ENCODE results near the gene COL28A1.
A peak's percentile ranks its signal among the peaks of the same experiment; 100 is the strongest.
"Not testable (repeated sequence)": the region's sequence is repeated elsewhere in the genome, so short reads cannot be mapped to it uniquely, and the experiment has no call there.

COL28A1 gene

GRCh38 chr7:7428806-7429205, 106.9 kb downstream of the COL28A1 start:
- H3K4me3 ChIP-seq (ENCODE audit: low read depth, low read length), result no peak overlapping the region
- peak; percentile 88 for DNase-seq (ENCODE audit: low read depth)

- H3K4me3 ChIP-seq (ENCODE audit: low read depth, low read length), result no peak overlapping the region
- no peak for DNase-seq (ENCODE audit: low read depth)
These were observed 108.3 kb downstream of the COL28A1 start for GRCh38 chr7:7427363-7427762.

- H3K4me3 ChIP-seq (ENCODE audit: low read depth, low read length), result no peak overlapping the region
- no peak for DNase-seq (ENCODE audit: low read depth)
These were observed 109.0 kb downstream of the COL28A1 start for GRCh38 chr7:7426676-7427075.

GRCh38 chr7:7425321-7425720, 110.4 kb downstream of the COL28A1 start:
- no peak overlapping the region for H3K4me3 ChIP-seq (ENCODE audit: low read depth, low read length)
- DNase-seq (ENCODE audit: low read depth), result no peak

GRCh38 chr7:7424151-7424873, 111.4 kb downstream of the COL28A1 start:
- DNase-seq (ENCODE audit: low read depth), result no peak
- peak overlapping the region; percentile 46 for H3K4me3 ChIP-seq (ENCODE audit: low read depth, low read length)

GRCh38 chr7:7422641-7423040, 113.0 kb downstream of the COL28A1 start:
- no peak for DNase-seq (ENCODE audit: low read depth)
- H3K4me3 ChIP-seq (ENCODE audit: low read depth, low read length), result no peak overlapping the region

- DNase-seq (ENCODE audit: low read depth), result no peak
- H3K4me3 ChIP-seq (ENCODE audit: low read depth, low read length), result no peak overlapping the region
These were observed 113.8 kb downstream of the COL28A1 start for GRCh38 chr7:7421826-7422225.

GRCh38 chr7:7418997-7419396, 116.7 kb downstream of the COL28A1 start:
- no peak overlapping the region for H3K4me3 ChIP-seq (ENCODE audit: low read depth, low read length)
- DNase-seq (ENCODE audit: low read depth), result no peak

- DNase-seq (ENCODE audit: low read depth), result no peak
- H3K4me3 ChIP-seq (ENCODE audit: low read depth, low read length), result no peak overlapping the region
These were observed 117.8 kb downstream of the COL28A1 start for GRCh38 chr7:7417851-7418250.

GRCh38 chr7:7417414-7417813, 118.3 kb downstream of the COL28A1 start:
- DNase-seq (ENCODE audit: low read depth), result no peak
- no peak overlapping the region for H3K4me3 ChIP-seq (ENCODE audit: low read depth, low read length)

- H3K4me3 ChIP-seq (ENCODE audit: low read depth, low read length), result no peak overlapping the region
- no peak for DNase-seq (ENCODE audit: low read depth)
These were observed 119.4 kb downstream of the COL28A1 start for GRCh38 chr7:7416031-7416858.

- DNase-seq (ENCODE audit: low read depth), result no peak
- no peak overlapping the region for H3K4me3 ChIP-seq (ENCODE audit: low read depth, low read length)
These were observed 120.7 kb downstream of the COL28A1 start for GRCh38 chr7:7414791-7415603.

GRCh38 chr7:7408001-7408770, 127.5 kb downstream of the COL28A1 start:
- H3K4me3 ChIP-seq (ENCODE audit: low read depth, low read length), result no peak overlapping the region
- DNase-seq (ENCODE audit: low read depth), result no peak

- no peak overlapping the region for H3K4me3 ChIP-seq (ENCODE audit: low read depth, low read length)
- DNase-seq (ENCODE audit: low read depth), result no peak
These were observed 130.2 kb downstream of the COL28A1 start for GRCh38 chr7:7405461-7405860.

GRCh38 chr7:7399707-7400106, 136.0 kb downstream of the COL28A1 start:
- DNase-seq (ENCODE audit: low read depth), result no peak
- no peak overlapping the region for H3K4me3 ChIP-seq (ENCODE audit: low read depth, low read length)

GRCh38 chr7:7395785-7396184, 139.9 kb downstream of the COL28A1 start:
- DNase-seq (ENCODE audit: low read depth), result no peak
- no peak overlapping the region for H3K4me3 ChIP-seq (ENCODE audit: low read depth, low read length)

- not testable (repeated sequence) for H3K4me3 ChIP-seq (ENCODE audit: low read depth, low read length); DNase-seq (ENCODE audit: low read depth)
These were observed 147.5 kb downstream of the COL28A1 start for GRCh38 chr7:7388164-7388563.

GRCh38 chr7:7385421-7385820, 150.3 kb downstream of the COL28A1 start:
- no peak for DNase-seq (ENCODE audit: low read depth)

GRCh38 chr7:7384228-7384627, 151.4 kb downstream of the COL28A1 start:
- no peak for DNase-seq (ENCODE audit: low read depth)
- no peak overlapping the region for H3K4me3 ChIP-seq (ENCODE audit: low read depth, low read length)

More at GRCh38 chr7:7385421-7385820, 150.3 kb downstream of the COL28A1 start:
- H3K4me3 ChIP-seq (ENCODE audit: low read depth, low read length), result no peak overlapping the region

Measured in skeletal muscle cell (primary cell).